ENCODE data around the gene GADD45B.

DNA sequence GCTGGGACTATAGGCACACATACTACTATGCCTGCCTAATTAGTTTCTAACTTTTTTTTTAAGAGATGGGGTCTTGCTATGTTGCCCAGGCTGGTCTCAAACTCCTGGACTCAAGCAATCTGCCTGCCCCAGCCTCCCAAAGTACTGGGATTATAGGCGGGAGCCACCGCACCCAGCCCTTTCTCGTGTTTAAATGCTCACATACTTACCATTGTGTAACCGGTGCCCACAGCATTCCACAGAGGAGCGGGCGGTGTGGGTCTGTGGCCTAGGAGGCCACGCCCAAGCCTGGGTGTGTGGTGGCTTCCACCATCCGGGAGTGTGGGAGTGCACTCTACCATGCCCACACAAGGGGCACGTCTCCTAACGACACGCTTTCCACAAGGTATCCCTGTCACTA, 26.9 kb upstream of the GADD45B start:
- TF ChIP-seq, protein P1, sequence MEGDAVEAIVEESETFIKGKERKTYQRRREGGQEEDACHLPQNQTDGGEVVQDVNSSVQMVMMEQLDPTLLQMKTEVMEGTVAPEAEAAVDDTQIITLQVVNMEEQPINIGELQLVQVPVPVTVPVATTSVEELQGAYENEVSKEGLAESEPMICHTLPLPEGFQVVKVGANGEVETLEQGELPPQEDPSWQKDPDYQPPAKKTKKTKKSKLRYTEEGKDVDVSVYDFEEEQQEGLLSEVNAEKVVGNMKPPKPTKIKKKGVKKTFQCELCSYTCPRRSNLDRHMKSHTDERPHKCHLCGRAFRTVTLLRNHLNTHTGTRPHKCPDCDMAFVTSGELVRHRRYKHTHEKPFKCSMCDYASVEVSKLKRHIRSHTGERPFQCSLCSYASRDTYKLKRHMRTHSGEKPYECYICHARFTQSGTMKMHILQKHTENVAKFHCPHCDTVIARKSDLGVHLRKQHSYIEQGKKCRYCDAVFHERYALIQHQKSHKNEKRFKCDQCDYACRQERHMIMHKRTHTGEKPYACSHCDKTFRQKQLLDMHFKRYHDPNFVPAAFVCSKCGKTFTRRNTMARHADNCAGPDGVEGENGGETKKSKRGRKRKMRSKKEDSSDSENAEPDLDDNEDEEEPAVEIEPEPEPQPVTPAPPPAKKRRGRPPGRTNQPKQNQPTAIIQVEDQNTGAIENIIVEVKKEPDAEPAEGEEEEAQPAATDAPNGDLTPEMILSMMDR (IDR thresholded peaks at IDR 0.05; ENCODE audit: low read depth, low read length, poor library complexity, severe bottlenecking) = no peak
- TF ChIP-seq EZH2phosphoT487 (IDR thresholded peaks at IDR 0.05; ENCODE audit: borderline replicate concordance, low read length) = no peak
